GM19397 (cell line): ENCODE results near the gene TEX54.
"Not testable (repeated sequence)": the region's sequence is repeated elsewhere in the genome, so short reads cannot be mapped to it uniquely, and the experiment has no call there.

Experiments
- ATAC-seq: cut with Tn5 transposase; IDR thresholded peaks from one replicate; pipeline ENCODE4 v1.9.1; 2021; ENCODE audit warnings: mild to moderate bottlenecking, moderate library complexity; ENCODE audit not compliant: unreplicated experiment

The TEX54 gene

GRCh38 chr11:62835336-62835735 is 2.7 kb upstream of the TEX54 start:
- ATAC-seq: no peak

- peak; percentile 78 for ATAC-seq
Observed at GRCh38 chr11:62831520-62832335, 913 bp downstream of the TEX54 start, which contains the start of gene STX5. Gene STX5 (minus strand): TSS chr11:62832051. CDS start chr11:62831243, 808 bp downstream.

- ATAC-seq: no peak
Observed at GRCh38 chr11:62830904-62831519, 1.6 kb downstream of the TEX54 start.

GRCh38 chr11:62828130-62828529 is 4.5 kb downstream of the TEX54 start:
- ATAC-seq: not testable (repeated sequence)

GRCh38 chr11:62823677-62824076 is 9.0 kb downstream of the TEX54 start:
- ATAC-seq: no peak

- ATAC-seq: no peak
Observed at GRCh38 chr11:62817129-62817528, 15.5 kb downstream of the TEX54 start.

GRCh38 chr11:62816557-62816956 is 16.1 kb downstream of the TEX54 start:
- ATAC-seq: no peak

GRCh38 chr11:62811659-62812058 is 21.0 kb downstream of the TEX54 start:
- ATAC-seq: no peak

GRCh38 chr11:62810748-62811147 is 21.9 kb downstream of the TEX54 start:
- no peak for ATAC-seq

GRCh38 chr11:62806611-62807121 is 26.0 kb downstream of the TEX54 start:
- no peak for ATAC-seq

- no peak for ATAC-seq
Observed at GRCh38 chr11:62805961-62806441, 26.6 kb downstream of the TEX54 start.

GRCh38 chr11:62805076-62805892 is 27.4 kb downstream of the TEX54 start, which contains the start of gene NXF1:
Gene NXF1 (minus strand): TSS chr11:62805440. CDS start chr11:62805356, 84 bp downstream.
- ATAC-seq: peak; percentile 87

GRCh38 chr11:62804310-62805075 is 28.1 kb downstream of the TEX54 start:
- ATAC-seq: no peak

- ATAC-seq: no peak
Observed at GRCh38 chr11:62801071-62801470, 31.6 kb downstream of the TEX54 start.

GRCh38 chr11:62799486-62799885 is 33.2 kb downstream of the TEX54 start:
- ATAC-seq: no peak

GRCh38 chr11:62796281-62796680 is 36.4 kb downstream of the TEX54 start:
- no peak for ATAC-seq

- ATAC-seq: no peak
Observed at GRCh38 chr11:62794201-62794775, 38.4 kb downstream of the TEX54 start.

GRCh38 chr11:62792202-62792575 is 40.5 kb downstream of the TEX54 start:
- ATAC-seq: no peak

GRCh38 chr11:62791501-62792201 is 41.0 kb downstream of the TEX54 start, which contains the start of gene TMEM223:
Gene TMEM223 (minus strand): TSS chr11:62792006. CDS start chr11:62791994, 12 bp downstream.
- ATAC-seq: peak; percentile 67
